DOHH2 (cell line): ENCODE data around the gene GOT1.

ENCODE experiments used
- H3F3A ChIP-seq: fragments of 200-600 bp; sonication (generic), shearing (Covaris generic); 2 replicates; pipeline ENCODE4 v1.6.0; 2016; ENCODE audit warnings: antibody characterized with exemption, mild to moderate bottlenecking; ENCODE audit not compliant: control insufficient read depth, insufficient read depth
- H3K27ac ChIP-seq: fragments of 200-600 bp; sonication (generic); 2 replicates; pipeline ENCODE4 v1.5.1; 2014; ENCODE audit warnings: low read depth, mild to moderate bottlenecking, low read length, moderate library complexity
- H3K27me3 ChIP-seq: fragments of 200-600 bp; sonication (generic); 2 replicates; pipeline ENCODE4 v1.6.1; 2014; ENCODE audit warnings: mild to moderate bottlenecking, low read length, mixed read lengths; ENCODE audit not compliant: control insufficient read depth
- H3K36me3 ChIP-seq: fragments of 200-600 bp; sonication (generic); 2 replicates; pipeline ENCODE4 v1.6.1; 2014; ENCODE audit warnings: mild to moderate bottlenecking, low read length, moderate library complexity, mixed read lengths; ENCODE audit not compliant: control insufficient read depth
- H3K4me1 ChIP-seq: fragments of 200-600 bp; sonication (generic); 2 replicates; pipeline ENCODE4 v1.6.1; 2014; ENCODE audit warnings: mild to moderate bottlenecking, low read length, mixed read lengths; ENCODE audit not compliant: control insufficient read depth
- H3K4me2 ChIP-seq: fragments of 200-600 bp; sonication (generic); 2 replicates; pipeline ENCODE4 v1.6.0; 2014; ENCODE audit warnings: mild to moderate bottlenecking, low read length, moderate library complexity
- H3K4me3 ChIP-seq: fragments of 200-600 bp; sonication (generic); 2 replicates; pipeline ENCODE4 v1.5.1; 2014; ENCODE audit warnings: mild to moderate bottlenecking, low read length, mixed read lengths
- H3K79me2 ChIP-seq: fragments of 200-600 bp; sonication (generic); 2 replicates; pipeline ENCODE4 v1.6.1; 2014; ENCODE audit warnings: mild to moderate bottlenecking, low read length, mixed read lengths; ENCODE audit not compliant: control insufficient read depth
- H3K9me2 ChIP-seq: fragments of 200-600 bp; sonication (generic); replicated peaks from 2 replicates; pipeline ENCODE4 v1.6.1; 2014; ENCODE audit warnings: mild to moderate bottlenecking, low read length, mixed read lengths; ENCODE audit not compliant: control insufficient read depth
- H3K9me3 ChIP-seq: fragments of 200-600 bp; sonication (generic); 2 replicates; pipeline ENCODE4 v1.6.1; 2014; ENCODE audit warnings: antibody characterized with exemption, low read length, mixed read lengths; ENCODE audit not compliant: control insufficient read depth, insufficient read depth
- H4K20me1 ChIP-seq: fragments of 200-600 bp; sonication (generic); 2 replicates; pipeline ENCODE4 v1.6.0; 2014; ENCODE audit warnings: low read depth, mild to moderate bottlenecking, antibody characterized with exemption, low read length, moderate library complexity; ENCODE audit not compliant: control insufficient read depth, insufficient read depth
- CTCF ChIP-seq: fragments of 200-600 bp; sonication (generic); IDR thresholded peaks from one replicate; pipeline ENCODE4 v1.5.1; 2014; ENCODE audit warnings: antibody characterized with exemption, mild to moderate bottlenecking, low read depth, low read length; ENCODE audit not compliant: poor library complexity, severe bottlenecking
- EZH2phosphoT487 ChIP-seq: fragments of 200-600 bp; sonication (generic); IDR thresholded peaks from 2 replicates; pipeline ENCODE4 v1.6.1; 2017; ENCODE audit warnings: borderline replicate concordance, mild to moderate bottlenecking, antibody characterized with exemption, low read length, moderate library complexity, mixed read lengths

The GOT1 gene

GRCh38 chr10:99457813-99458212 lies 27.4 kb upstream of the GOT1 start:
- H3K4me2 ChIP-seq, result no peak overlapping the region
- H3F3A ChIP-seq, result no peaks in the 10 kb centered on the region
- no peaks in the 10 kb centered on the region for H3K9me3 ChIP-seq
- no peak overlapping the region for H3K4me3 ChIP-seq
- TF ChIP-seq CTCF (no peak), EZH2phosphoT487 (no peak)
- H3K4me1 ChIP-seq, result no peaks in the 10 kb centered on the region
- H3K79me2 ChIP-seq, result no peaks in the 10 kb centered on the region
- no peaks in the 10 kb centered on the region for H4K20me1 ChIP-seq
- H3K9me2 ChIP-seq, result no peaks in the 10 kb centered on the region
- H3K27me3 ChIP-seq, result peaks cover 12% of the 10 kb centered on the region
- H3K27ac ChIP-seq, result no peak overlapping the region
- no peaks in the 10 kb centered on the region for H3K36me3 ChIP-seq

- Histone ChIP-seq H3K4me3 (no peak overlapping the region), H3K4me2 (no peak overlapping the region), H3K9me2 (no peaks in the 10 kb centered on the region), H3K27me3 (peaks cover 18% of the 10 kb centered on the region), H3K36me3 (no peaks in the 10 kb centered on the region), H3K9me3 (no peaks in the 10 kb centered on the region), H3K4me1 (no peaks in the 10 kb centered on the region), H3K27ac (no peak overlapping the region), H4K20me1 (no peaks in the 10 kb centered on the region), H3F3A (no peaks in the 10 kb centered on the region), H3K79me2 (no peaks in the 10 kb centered on the region)
- no peak for TF ChIP-seq EZH2phosphoT487
- no peak for TF ChIP-seq CTCF
These were observed 26.5 kb upstream of the GOT1 start for GRCh38 chr10:99456931-99457288.

- Histone ChIP-seq H4K20me1 (no peaks in the 10 kb centered on the region), H3K9me2 (no peaks in the 10 kb centered on the region), H3K4me3 (no peak overlapping the region), H3F3A (no peaks in the 10 kb centered on the region), H3K4me2 (no peak overlapping the region), H3K9me3 (no peaks in the 10 kb centered on the region), H3K27ac (no peak overlapping the region), H3K4me1 (no peaks in the 10 kb centered on the region), H3K36me3 (no peaks in the 10 kb centered on the region), H3K79me2 (no peaks in the 10 kb centered on the region), H3K27me3 (peaks cover 22% of the 10 kb centered on the region)
- TF ChIP-seq EZH2phosphoT487 (no peak), CTCF (no peak)
These were observed 25.9 kb upstream of the GOT1 start for GRCh38 chr10:99456207-99456930.
